GM12875 (cell line): Measurements from ENCODE around the gene TMEM242.

Experiments used
- H3K4me3 ChIP-seq: one replicate; pipeline ENCODE4 v1.5.1; 2011; ENCODE audit warnings: low read depth, low read length, control low read depth
- CTCF ChIP-seq: IDR thresholded peaks from 2 replicates; pipeline ENCODE4 v1.5.1; 2011; ENCODE audit warnings: low read depth, mild to moderate bottlenecking, control low read depth, inconsistent platforms, low read length, moderate library complexity, borderline replicate concordance; ENCODE audit not compliant: insufficient read depth

TMEM242 gene

DNA sequence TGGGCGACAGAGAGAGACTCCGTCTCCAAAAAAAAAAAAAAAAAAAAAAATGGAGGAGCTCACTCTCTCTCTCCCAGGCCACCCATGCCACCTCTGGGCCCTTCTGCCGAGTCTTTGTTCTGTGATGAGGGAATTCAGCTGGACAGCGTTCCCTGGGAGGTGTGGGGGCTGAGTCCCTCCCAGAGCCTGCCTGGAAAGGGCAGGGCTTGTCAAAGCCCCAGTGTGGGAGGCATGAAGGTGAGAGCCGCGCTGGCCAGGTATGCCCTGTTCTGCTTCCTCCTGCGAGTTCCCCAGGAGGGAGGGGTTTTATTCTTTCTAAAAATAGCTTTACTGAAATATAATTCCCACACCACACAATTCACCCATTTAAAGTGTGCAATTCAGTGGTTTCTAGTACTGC lies 69.6 kb downstream of the TMEM242 start:
- H3K4me3 ChIP-seq = no peak overlapping the region
- TF ChIP-seq CTCF = no peak

DNA sequence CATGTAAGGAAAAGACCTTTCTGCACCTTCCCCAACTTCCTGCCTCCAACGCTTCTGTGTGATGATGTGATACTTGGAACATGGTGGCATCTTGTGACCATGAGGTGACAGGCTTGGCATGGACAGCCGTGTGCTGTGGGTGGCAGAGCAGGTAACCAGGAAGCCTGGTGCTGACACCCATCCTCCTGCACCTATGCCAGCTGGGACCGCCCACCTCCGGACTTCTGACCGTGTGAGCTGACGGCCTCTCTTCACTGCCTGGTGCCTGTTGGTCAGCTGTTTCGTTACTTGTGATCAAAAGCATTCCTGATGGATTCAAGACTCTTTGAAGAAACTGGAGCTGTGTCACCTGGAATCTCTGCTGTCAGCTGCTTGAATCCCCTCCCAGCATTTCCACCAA lies 70.3 kb downstream of the TMEM242 start:
- no peak for TF ChIP-seq CTCF
- no peak overlapping the region for H3K4me3 ChIP-seq

- TF ChIP-seq CTCF = no peak
Observed at GRCh38 chr6:157251586-157252247, 71.6 kb downstream of the TMEM242 start.

GRCh38 chr6:157249826-157250225 lies 73.5 kb downstream of the TMEM242 start:
- H3K4me3 ChIP-seq = no peak overlapping the region
- TF ChIP-seq CTCF = no peak

More at GRCh38 chr6:157251586-157252247, 71.6 kb downstream of the TMEM242 start:
- no peak overlapping the region for H3K4me3 ChIP-seq

DNA sequence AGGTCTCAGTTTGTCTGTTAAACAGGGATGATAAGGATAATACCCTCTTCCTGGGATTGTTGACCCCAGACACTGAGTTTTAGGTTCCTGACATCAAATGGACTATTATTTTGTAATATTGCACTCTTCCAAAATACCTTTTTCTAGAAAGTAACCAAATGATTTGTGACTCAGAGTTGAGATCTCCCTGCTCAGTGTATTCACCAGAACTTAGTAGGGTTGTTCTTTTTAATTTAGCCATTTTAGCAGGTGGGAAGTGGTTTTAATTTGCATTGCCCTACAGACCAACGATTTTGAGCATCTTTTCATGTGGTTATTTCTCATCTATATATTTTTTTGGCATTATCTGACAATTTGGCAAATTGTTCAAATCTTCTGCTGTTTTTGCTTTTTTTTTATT lies 75.1 kb downstream of the TMEM242 start:
- no peak overlapping the region for H3K4me3 ChIP-seq
- TF ChIP-seq CTCF = no peak

GRCh38 chr6:157246771-157247484 lies 76.4 kb downstream of the TMEM242 start:
- TF ChIP-seq CTCF = no peak
- no peak overlapping the region for H3K4me3 ChIP-seq
